ENCODE measurements around the gene CYP26C1. TPM values are rescaled to one million over a fixed set of nuclear protein-coding genes. Genes with fewer than 3 reads are reported as not detected.

CYP26C1 gene
- total and polyA plus RNA-seq, 9 of the 15 experiments (the other 6 are each of a cell fraction or from before 2014, with no cell fraction given): 0.07 to 0.09 (median 0.07) TPM; not detected in 6

DNA sequence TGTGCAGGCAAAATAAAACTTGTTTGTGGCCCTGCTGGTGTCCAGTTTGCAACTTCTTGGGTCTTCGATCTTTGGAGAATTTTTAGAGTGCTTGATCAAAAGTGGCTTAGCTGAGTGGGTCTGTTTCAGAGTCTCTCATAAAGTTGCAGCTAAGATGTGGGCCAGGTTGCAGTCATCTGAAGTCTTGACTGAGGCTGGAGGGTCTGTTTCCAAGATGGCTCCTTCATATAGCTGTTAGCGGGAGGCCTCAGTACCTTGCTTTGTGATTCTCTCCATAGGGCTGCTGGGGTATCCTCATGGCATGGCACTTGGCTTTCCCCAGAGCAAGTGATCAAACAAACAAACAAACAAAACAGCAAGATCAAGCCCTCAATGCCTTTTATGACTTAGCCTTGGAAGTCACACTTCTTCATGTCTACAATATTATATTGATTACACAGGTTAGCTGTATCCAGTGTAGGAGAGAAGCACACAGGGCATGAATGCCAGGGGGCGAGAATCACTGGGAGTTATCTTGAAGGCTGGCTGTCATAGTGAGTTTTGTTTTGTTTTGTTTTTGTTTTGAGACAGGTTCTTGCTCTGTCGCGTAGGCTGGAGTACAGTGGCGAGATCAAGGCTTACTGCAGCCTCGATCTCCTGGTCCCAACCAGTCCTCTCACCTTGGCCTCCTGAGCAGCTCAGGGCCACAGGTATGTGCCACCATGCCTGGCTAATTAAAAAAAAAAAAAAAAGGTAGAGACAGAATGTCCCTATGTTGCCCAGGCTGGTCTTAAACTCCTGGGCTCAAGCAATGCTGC, 23.3 kb downstream of the CYP26C1 start (continued):
- no peak for TF ChIP-seq ZFP91 (CRISPR knock-in tag; IDR thresholded peaks at IDR 0.05)
- no peak for TF ChIP-seq SMAD4 (CRISPR knock-in tag; conservative IDR thresholded peaks at IDR 0.05)
- TF ChIP-seq MYBL2 (IDR thresholded peaks at IDR 0.05; ENCODE audit: low read depth): no peak
- no peak for TF ChIP-seq MYBL2 (CRISPR knock-in tag; IDR thresholded peaks at IDR 0.05; ENCODE audit: borderline replicate concordance)
- no peak for TF ChIP-seq ZFP36 (IDR thresholded peaks at IDR 0.05; ENCODE audit: low read depth, low read length, partially characterized antibody)
- TF ChIP-seq ARID3A (IDR thresholded peaks at IDR 0.05; ENCODE audit: borderline replicate concordance, low read depth, low read length): no peak
- TF ChIP-seq POLR2A (conservative IDR thresholded peaks at IDR 0.05): no peak
- no peak for TF ChIP-seq JUND (IDR thresholded peaks at IDR 0.05; ENCODE audit: borderline replicate concordance, low read depth, low read length)
- no peak for TF ChIP-seq JUND (tag; IDR thresholded peaks at IDR 0.05; ENCODE audit: borderline replicate concordance, low read depth, low read length)

All from K562 (cell line).